Sigmoid colon (tissue), 3 donors: ENCODE results near the gene CCDC157.

Source experiments
- POLR2A ChIP-seq, 2 donors: fragments of 450-650 bp; IDR thresholded peaks; one replicate each; pipeline ENCODE4 v1.6.1; 2016; ENCODE audit warnings: antibody characterized with exemption in 2 of 2, mild to moderate bottlenecking in 2 of 2, moderate library complexity in 2 of 2
- TF ChIP-seq, protein P1 (sequence below), 4 experiments: fragments of 450-650 bp in 3 of 4; fragments of 200-600 bp in 1 of 4; IDR thresholded peaks; one replicate each; pipeline ENCODE4 v1.5.1; 2016 to 2019; ENCODE audit warnings: antibody characterized with exemption in 4 of 4, mild to moderate bottlenecking in 3 of 4, moderate library complexity in 2 of 4

DNA sequence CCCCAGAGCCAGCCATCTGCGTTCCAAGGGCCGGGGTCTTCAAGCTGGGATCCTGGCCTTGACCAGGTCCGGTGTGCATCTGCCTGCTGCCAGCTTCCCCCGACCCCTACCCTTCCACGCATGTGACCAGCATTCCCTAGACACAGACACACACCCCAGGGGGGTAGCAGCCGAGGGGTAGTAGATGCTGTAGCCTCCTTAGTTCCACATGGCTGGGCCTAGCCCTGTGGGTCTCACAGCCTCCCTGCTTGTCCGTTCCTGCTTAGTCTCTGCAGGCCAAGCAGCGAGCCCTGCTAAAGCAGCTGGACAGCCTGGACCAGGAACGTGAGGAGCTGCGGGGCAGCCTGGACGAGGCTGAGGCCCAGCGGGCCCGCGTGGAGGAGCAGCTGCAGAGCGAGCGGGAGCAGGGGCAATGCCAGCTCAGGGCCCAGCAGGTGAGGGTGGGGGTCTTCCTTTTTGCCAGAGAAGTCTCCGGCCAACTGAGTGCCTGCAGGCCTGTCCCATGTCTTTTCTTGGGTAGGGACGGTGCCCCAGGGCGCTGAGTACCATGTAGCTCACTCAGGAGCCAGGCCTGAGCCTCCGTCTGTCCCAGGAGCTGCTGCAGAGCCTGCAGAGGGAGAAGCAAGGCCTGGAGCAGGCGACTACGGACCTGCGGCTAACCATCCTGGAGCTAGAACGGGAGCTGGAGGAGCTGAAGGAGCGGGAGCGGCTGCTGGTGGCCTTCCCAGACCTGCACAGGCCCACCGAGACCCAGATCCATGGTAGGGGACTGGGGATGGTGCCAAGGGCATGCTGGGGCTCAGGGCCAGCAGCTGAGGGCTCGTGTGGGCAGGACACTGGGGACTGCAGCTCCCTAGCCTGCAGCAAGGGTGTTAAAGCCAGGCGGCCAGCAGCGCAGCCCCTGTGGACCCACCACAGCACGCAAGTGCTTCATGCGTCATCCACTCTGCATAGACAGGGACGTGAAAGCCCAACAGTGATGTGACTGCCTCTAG, 16.8 kb downstream of the CCDC157 start:
- no peak for TF ChIP-seq POLR2A (IDR thresholded peaks at IDR 0.05)
- TF ChIP-seq, protein P1, sequence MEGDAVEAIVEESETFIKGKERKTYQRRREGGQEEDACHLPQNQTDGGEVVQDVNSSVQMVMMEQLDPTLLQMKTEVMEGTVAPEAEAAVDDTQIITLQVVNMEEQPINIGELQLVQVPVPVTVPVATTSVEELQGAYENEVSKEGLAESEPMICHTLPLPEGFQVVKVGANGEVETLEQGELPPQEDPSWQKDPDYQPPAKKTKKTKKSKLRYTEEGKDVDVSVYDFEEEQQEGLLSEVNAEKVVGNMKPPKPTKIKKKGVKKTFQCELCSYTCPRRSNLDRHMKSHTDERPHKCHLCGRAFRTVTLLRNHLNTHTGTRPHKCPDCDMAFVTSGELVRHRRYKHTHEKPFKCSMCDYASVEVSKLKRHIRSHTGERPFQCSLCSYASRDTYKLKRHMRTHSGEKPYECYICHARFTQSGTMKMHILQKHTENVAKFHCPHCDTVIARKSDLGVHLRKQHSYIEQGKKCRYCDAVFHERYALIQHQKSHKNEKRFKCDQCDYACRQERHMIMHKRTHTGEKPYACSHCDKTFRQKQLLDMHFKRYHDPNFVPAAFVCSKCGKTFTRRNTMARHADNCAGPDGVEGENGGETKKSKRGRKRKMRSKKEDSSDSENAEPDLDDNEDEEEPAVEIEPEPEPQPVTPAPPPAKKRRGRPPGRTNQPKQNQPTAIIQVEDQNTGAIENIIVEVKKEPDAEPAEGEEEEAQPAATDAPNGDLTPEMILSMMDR (IDR thresholded peaks at IDR 0.05) = no peak
